Measurements from ENCODE around the gene SYNDIG1. TPM values are rescaled to one million over a fixed set of nuclear protein-coding genes. Genes with fewer than 3 reads are reported as not detected.

The SYNDIG1 gene
- total and polyA plus RNA-seq, 2 of the 4 experiments (the other 2 are of a cell fraction) = not detected

DNA sequence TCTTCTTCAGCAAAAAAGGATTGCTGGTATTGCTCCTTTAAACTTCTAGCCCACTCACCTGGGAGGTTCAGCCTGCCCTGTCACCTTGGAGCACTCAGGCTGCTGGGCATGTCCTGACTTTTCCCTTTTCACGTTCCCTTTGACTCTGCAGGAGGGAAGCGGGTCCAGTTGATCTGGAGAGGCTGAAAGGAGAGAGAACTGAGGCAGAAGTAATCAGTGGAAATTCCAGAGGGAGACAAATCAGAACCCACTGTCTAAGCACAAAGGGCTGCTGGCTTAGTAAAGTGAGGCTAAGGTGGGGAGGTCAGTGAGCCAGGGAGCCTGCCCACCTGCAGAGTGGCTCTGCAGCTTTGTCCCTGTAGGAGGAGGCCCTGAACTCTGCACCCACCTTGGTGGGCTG is 9.7 kb upstream of the SYNDIG1 start:
- Histone ChIP-seq H4K91ac (ENCODE audit: insufficient read depth, low read depth, low read length) (no peak overlapping the region), H3K9ac (ENCODE audit: low read depth, low read length) (no peak overlapping the region), H2AK5ac (ENCODE audit: low read depth, low read length) (no peak overlapping the region), H3K27ac (ENCODE audit: insufficient read depth, low read length) (no peak overlapping the region), H3K79me1 (ENCODE audit: low read depth in 1 of 2, low read length in 2 of 2) (no peaks in the 10 kb centered on the region), H2BK5ac (ENCODE audit: low read depth, low read length, poor library complexity, severe bottlenecking) (no peak overlapping the region), H3K4me1 (ENCODE audit: control insufficient read depth, insufficient read depth, low read length) (no peaks in the 10 kb centered on the region), H2BK20ac (ENCODE audit: low read depth, low read length) (no peak overlapping the region), H4K5ac (ENCODE audit: low read depth, low read length) (no peak overlapping the region), H3K14ac (replicated peaks; ENCODE audit: low read depth, low read length) (no peak overlapping the region), H2BK120ac (ENCODE audit: low read depth, low read length) (no peak overlapping the region), H2BK15ac (ENCODE audit: low read depth, low read length) (no peak overlapping the region), H2AFZ (replicated peaks; ENCODE audit: low read length, poor library complexity) (no peak overlapping the region), H3K4me3 (ENCODE audit: insufficient read depth, low read depth, low read length) (no peak overlapping the region), H3K9me3 (ENCODE audit: control insufficient read depth, insufficient read depth, low read length) (no peaks in the 10 kb centered on the region), H3K18ac (ENCODE audit: low read depth, low read length) (no peak overlapping the region), H3K56ac (ENCODE audit: extremely low read depth, insufficient read depth, low read length) (no peak overlapping the region), H3K23ac (ENCODE audit: low read depth, low read length) (no peak overlapping the region), H3K4me2 (ENCODE audit: low read depth, low read length) (no peak overlapping the region), H3K27me3 (ENCODE audit: control insufficient read depth, insufficient read depth, low read length) (0 out of 2 replicates have a peak, but pooled peaks cover 3% of the 10 kb centered on the region), H3K36me3 (ENCODE audit: control insufficient read depth, insufficient read depth, low read length) (no peaks in the 10 kb centered on the region), H4K20me1 (ENCODE audit: insufficient read depth, low read length) (no peaks in the 10 kb centered on the region), H3K9me1 (ENCODE audit: insufficient read depth, low read length) (no peaks in the 10 kb centered on the region), H3K4ac (ENCODE audit: low read depth, low read length) (no peak overlapping the region), H4K8ac (ENCODE audit: low read depth in 2 of 2, low read length in 2 of 2) (no peak overlapping the region), H2AK9ac (replicated peaks; ENCODE audit: low read depth, low read length, poor library complexity) (no peak overlapping the region)
- DNase-seq = no peak
- no CpG with 5 or more reads among the region's 2 CpGs for WGBS, 2 experiments (ENCODE audit: extremely low coverage in 2 of 2, insufficient read length in 1 of 2)
- dilution Hi-C loops (cut with HindIII; ENCODE audit: low sequenced_read_pairs, unreplicated experiment) = no loop called here
- in situ Hi-C loops (cut with MboI; ENCODE audit: low sequenced_read_pairs) = no loop called here
- no TSS peak for BruUV-seq (replicated peaks)
- TF ChIP-seq, protein P1, sequence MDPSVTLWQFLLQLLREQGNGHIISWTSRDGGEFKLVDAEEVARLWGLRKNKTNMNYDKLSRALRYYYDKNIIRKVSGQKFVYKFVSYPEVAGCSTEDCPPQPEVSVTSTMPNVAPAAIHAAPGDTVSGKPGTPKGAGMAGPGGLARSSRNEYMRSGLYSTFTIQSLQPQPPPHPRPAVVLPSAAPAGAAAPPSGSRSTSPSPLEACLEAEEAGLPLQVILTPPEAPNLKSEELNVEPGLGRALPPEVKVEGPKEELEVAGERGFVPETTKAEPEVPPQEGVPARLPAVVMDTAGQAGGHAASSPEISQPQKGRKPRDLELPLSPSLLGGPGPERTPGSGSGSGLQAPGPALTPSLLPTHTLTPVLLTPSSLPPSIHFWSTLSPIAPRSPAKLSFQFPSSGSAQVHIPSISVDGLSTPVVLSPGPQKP (IDR thresholded peaks at IDR 0.05; ENCODE audit: borderline replicate concordance, low read depth, low read length) = no peak
- TF ChIP-seq POLR2A (IDR thresholded peaks at IDR 0.05; ENCODE audit: low read depth, low read length) (no peak), RFX5 (IDR thresholded peaks at IDR 0.05; ENCODE audit: low read depth, low read length) (no peak), FOS (IDR thresholded peaks at IDR 0.05; ENCODE audit: low read depth, low read length) (no peak), RAD21 (IDR thresholded peaks at IDR 0.05; ENCODE audit: low read length) (no peak), CEBPB (IDR thresholded peaks at IDR 0.05; ENCODE audit: low read depth, low read length) (no peak), CHD1 (IDR thresholded peaks at IDR 0.05; ENCODE audit: low read depth, low read length) (no peak), MAFK (IDR thresholded peaks at IDR 0.05; ENCODE audit: low read depth, low read length) (no peak), NFE2L2 (IDR thresholded peaks at IDR 0.05; ENCODE audit: low read depth, low read length) (no peak), SMC3 (IDR thresholded peaks at IDR 0.05; ENCODE audit: low read depth, low read length) (no peak), BHLHE40 (IDR thresholded peaks at IDR 0.05; ENCODE audit: low read depth, low read length) (no peak)
- TF ChIP-seq, protein P2, sequence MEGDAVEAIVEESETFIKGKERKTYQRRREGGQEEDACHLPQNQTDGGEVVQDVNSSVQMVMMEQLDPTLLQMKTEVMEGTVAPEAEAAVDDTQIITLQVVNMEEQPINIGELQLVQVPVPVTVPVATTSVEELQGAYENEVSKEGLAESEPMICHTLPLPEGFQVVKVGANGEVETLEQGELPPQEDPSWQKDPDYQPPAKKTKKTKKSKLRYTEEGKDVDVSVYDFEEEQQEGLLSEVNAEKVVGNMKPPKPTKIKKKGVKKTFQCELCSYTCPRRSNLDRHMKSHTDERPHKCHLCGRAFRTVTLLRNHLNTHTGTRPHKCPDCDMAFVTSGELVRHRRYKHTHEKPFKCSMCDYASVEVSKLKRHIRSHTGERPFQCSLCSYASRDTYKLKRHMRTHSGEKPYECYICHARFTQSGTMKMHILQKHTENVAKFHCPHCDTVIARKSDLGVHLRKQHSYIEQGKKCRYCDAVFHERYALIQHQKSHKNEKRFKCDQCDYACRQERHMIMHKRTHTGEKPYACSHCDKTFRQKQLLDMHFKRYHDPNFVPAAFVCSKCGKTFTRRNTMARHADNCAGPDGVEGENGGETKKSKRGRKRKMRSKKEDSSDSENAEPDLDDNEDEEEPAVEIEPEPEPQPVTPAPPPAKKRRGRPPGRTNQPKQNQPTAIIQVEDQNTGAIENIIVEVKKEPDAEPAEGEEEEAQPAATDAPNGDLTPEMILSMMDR (conservative IDR thresholded peaks at IDR 0.05; ENCODE audit: low read depth, low read length) = no peak
- intact Hi-C loops (cut with micrococcal nuclease) = no loop called here
- ChIA-PET CTCF (no interaction called here), POLR2A (ENCODE audit: unreplicated experiment) (no interaction called here)
- ATAC-seq (ENCODE audit: low read depth) = no peak

All from IMR-90 (cell line).